ENCODE measurements around the gene TRPC4. TPM values are rescaled to one million over a fixed set of nuclear protein-coding genes. Genes with fewer than 3 reads are reported as not detected.

Gene TRPC4
- total RNA-seq, 1 experiment from 2014 or later = 0.10 TPM

- no peaks in the 10 kb centered on the region for H3K9me3 ChIP-seq (ENCODE audit: control insufficient read depth, insufficient read depth, low read depth, low read length)
- DNase-seq (ENCODE audit: low read depth, low spot score) (no peak), ATAC-seq (no peak)
- no peaks in the 10 kb centered on the region for H3K4me1 ChIP-seq (ENCODE audit: control insufficient read depth, insufficient read depth, low read length)
- no peak for TF ChIP-seq TCF7L2 (IDR thresholded peaks at IDR 0.05; ENCODE audit: low read depth, low read length)
- no peak for TF ChIP-seq CTCF (IDR thresholded peaks at IDR 0.05)
- no peak for TF ChIP-seq POLR2AphosphoS5 (IDR thresholded peaks at IDR 0.05; ENCODE audit: low read depth, low read length)
- TF ChIP-seq SIN3A (IDR thresholded peaks at IDR 0.05; ENCODE audit: borderline replicate concordance, insufficient read depth, low read depth, low read length) = no peak
- no peak for TF ChIP-seq REST (IDR thresholded peaks at IDR 0.05; ENCODE audit: insufficient read depth in 1 of 2, low read depth in 2 of 2, low read length in 1 of 2)
- in situ Hi-C loops (cut with HindIII; ENCODE audit: low pct_unique_long_range_greater_than_20kb, low sequenced_read_pairs) = no loop called here
- POLR2A ChIA-PET = no interaction called here
- CTCF ChIA-PET = no interaction called here
- intact Hi-C loops (cut with micrococcal nuclease; ENCODE audit: unreplicated experiment) = no loop called here
- H3K36me3 ChIP-seq (ENCODE audit: control insufficient read depth, insufficient read depth, low read length) = no peaks in the 10 kb centered on the region
- no peaks in the 10 kb centered on the region for H3K27me3 ChIP-seq (ENCODE audit: control insufficient read depth, insufficient read depth, low read length)
- no peak overlapping the region for H3K4me3 ChIP-seq (ENCODE audit: low read depth in 2 of 2, low read length in 2 of 2)
- BruUV-seq (replicated peaks) = no TSS peak
- H3K27ac ChIP-seq (ENCODE audit: low read length) = no peak overlapping the region
Measured at GRCh38 chr13:37645181-37645740, 224.3 kb downstream of the TRPC4 start.

- in situ Hi-C loops (cut with HindIII; ENCODE audit: low pct_unique_long_range_greater_than_20kb, low sequenced_read_pairs) (no loop called here), intact Hi-C loops (cut with micrococcal nuclease; ENCODE audit: unreplicated experiment) (no loop called here)
- ATAC-seq (no peak), DNase-seq (ENCODE audit: low read depth, low spot score) (no peak)
- no peaks in the 10 kb centered on the region for H3K27me3 ChIP-seq (ENCODE audit: control insufficient read depth, insufficient read depth, low read length)
- no peak for TF ChIP-seq CTCF (IDR thresholded peaks at IDR 0.05)
- TF ChIP-seq SIN3A (IDR thresholded peaks at IDR 0.05; ENCODE audit: borderline replicate concordance, insufficient read depth, low read depth, low read length) = no peak
- no peak for TF ChIP-seq POLR2AphosphoS5 (IDR thresholded peaks at IDR 0.05; ENCODE audit: low read depth, low read length)
- no peak for TF ChIP-seq REST (IDR thresholded peaks at IDR 0.05; ENCODE audit: insufficient read depth in 1 of 2, low read depth in 2 of 2, low read length in 1 of 2)
- TF ChIP-seq TCF7L2 (IDR thresholded peaks at IDR 0.05; ENCODE audit: low read depth, low read length) = no peak
- no peaks in the 10 kb centered on the region for H3K4me1 ChIP-seq (ENCODE audit: control insufficient read depth, insufficient read depth, low read length)
- BruUV-seq (replicated peaks) = no TSS peak
- no peaks in the 10 kb centered on the region for H3K36me3 ChIP-seq (ENCODE audit: control insufficient read depth, insufficient read depth, low read length)
- H3K9me3 ChIP-seq (ENCODE audit: control insufficient read depth, insufficient read depth, low read depth, low read length) = no peaks in the 10 kb centered on the region
- POLR2A ChIA-PET = no interaction called here
- CTCF ChIA-PET = no interaction called here
- H3K27ac ChIP-seq (ENCODE audit: low read length) = no peak overlapping the region
- H3K4me3 ChIP-seq (ENCODE audit: low read depth in 2 of 2, low read length in 2 of 2) = no peak overlapping the region
Measured at GRCh38 chr13:37641391-37641790, 228.2 kb downstream of the TRPC4 start.
